Transverse colon (tissue), 4 donors: Measurements from ENCODE around the gene FKBP2.

Experiments
- EP300 ChIP-seq: sonication (generic); formaldehyde crosslinking; IDR thresholded peaks from one replicate; pipeline ENCODE4 v1.6.1; 2017; ENCODE audit warnings: antibody characterized with exemption, low read depth
- POLR2A ChIP-seq: fragments of 450-650 bp; IDR thresholded peaks from one replicate; pipeline ENCODE4 v1.6.1; 2016; ENCODE audit warnings: antibody characterized with exemption, mild to moderate bottlenecking, moderate library complexity
- POLR2AphosphoS5 ChIP-seq, 3 donors: sonication (generic); formaldehyde crosslinking; IDR thresholded peaks; one replicate each; pipeline ENCODE4 v1.6.1; 2016; ENCODE audit warnings: antibody characterized with exemption in 3 of 3
- TF ChIP-seq, protein P1 (sequence below), 5 experiments: fragments of 200-600 bp in 3 of 5; fragments of 450-650 bp in 2 of 5; sonication (generic) in 3 of 5; IDR thresholded peaks; 1 replicate in 2 of 5; 2 replicates in 3 of 5; pipeline ENCODE4 v1.5.1; 2016 to 2017; ENCODE audit warnings: antibody characterized with exemption in 5 of 5, inconsistent platforms in 3 of 5, mild to moderate bottlenecking in 2 of 5, moderate library complexity in 1 of 5

DNA sequence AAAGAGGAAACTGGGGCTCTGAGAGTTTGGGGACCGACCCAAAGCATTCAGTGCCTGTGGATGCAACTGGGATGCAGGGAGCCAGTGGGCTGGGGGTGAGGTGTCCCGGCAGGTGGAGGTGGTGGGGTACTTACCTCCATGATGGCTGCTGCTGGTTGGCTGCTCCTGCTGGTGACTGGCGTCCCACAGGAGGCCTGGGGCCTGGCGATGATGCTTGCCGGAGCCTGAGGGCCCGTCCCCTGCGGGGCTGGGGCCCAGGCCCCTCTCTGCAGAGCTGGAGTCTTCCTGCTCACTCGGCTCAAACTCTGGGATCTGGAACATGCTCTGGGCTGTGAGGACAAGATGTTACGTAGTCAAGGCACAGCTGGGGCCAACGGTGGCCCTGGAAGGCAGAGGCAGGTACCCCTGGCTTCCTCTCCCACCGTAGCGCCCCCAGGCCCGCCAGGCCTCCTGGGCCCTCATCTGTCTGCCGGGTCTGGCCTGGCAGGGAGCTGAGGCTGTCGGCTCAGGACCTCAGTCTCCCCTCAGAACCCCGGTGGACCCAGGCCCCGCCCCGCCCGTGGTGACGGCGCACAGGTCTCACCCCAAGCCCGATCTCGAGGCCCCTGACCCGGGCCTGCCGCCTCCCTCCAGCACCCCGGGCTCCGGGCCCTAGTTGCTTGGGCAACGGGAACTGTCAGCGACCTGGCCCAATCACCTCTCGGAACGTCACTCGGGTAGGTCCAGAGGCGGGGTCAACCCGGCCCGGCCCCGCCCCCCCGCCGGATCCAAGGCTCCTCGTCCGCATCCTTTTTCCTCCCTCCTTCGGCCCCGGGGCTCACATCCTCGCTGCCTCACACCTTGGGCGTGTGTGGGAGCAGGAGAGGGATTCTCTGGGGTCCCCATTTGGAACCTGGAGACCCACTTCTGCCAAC is 43.4 kb downstream of the FKBP2 start, which contains the start of gene BAD:
- TF ChIP-seq POLR2AphosphoS5 (IDR thresholded peaks at IDR 0.05): peak; percentile 82 to 87 (median 85)
- TF ChIP-seq, protein P1, sequence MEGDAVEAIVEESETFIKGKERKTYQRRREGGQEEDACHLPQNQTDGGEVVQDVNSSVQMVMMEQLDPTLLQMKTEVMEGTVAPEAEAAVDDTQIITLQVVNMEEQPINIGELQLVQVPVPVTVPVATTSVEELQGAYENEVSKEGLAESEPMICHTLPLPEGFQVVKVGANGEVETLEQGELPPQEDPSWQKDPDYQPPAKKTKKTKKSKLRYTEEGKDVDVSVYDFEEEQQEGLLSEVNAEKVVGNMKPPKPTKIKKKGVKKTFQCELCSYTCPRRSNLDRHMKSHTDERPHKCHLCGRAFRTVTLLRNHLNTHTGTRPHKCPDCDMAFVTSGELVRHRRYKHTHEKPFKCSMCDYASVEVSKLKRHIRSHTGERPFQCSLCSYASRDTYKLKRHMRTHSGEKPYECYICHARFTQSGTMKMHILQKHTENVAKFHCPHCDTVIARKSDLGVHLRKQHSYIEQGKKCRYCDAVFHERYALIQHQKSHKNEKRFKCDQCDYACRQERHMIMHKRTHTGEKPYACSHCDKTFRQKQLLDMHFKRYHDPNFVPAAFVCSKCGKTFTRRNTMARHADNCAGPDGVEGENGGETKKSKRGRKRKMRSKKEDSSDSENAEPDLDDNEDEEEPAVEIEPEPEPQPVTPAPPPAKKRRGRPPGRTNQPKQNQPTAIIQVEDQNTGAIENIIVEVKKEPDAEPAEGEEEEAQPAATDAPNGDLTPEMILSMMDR (IDR thresholded peaks at IDR 0.05): no peak
- TF ChIP-seq POLR2A: peak; percentile 85
- no peak for TF ChIP-seq EP300
